ENCODE data around the gene VSIG10L. TPM values are rescaled to one million over a fixed set of nuclear protein-coding genes. Genes with fewer than 3 reads are reported as not detected.

The VSIG10L gene
- polyA plus RNA-seq, 2 of the 4 experiments (the other 2 are of a cell fraction) = 6.7 to 9.2 TPM

GRCh38 chr19:51371186-51371690, 29.3 kb upstream of the VSIG10L start:
- H3K4me1 ChIP-seq = peaks cover 7% of the 10 kb centered on the region
- CTCF ChIA-PET = interaction anchor here (1.4 to 5.7 kb wide), 2 partner anchors 32 to 102 kb away, joined by 5 to 28 read pairs; no protein-coding TSS in a partner anchor
- H3K4me2 ChIP-seq = no peak overlapping the region
- H3K9me3 ChIP-seq = no peaks in the 10 kb centered on the region
- POLR2A ChIA-PET = interaction anchor here (1.0 kb wide), 1 partner anchor 32 kb away, joined by 5 read pairs; no protein-coding TSS in a partner anchor
- FAIRE-seq (no peak), ATAC-seq (no peak), DNase-seq (ENCODE audit: low read depth in 1 of 2, low spot score in 1 of 2) (no peak)
- 82% methylated on average over 8 of the region's 8 CpGs for WGBS (ENCODE audit: missing lambda C conversion rate)
- no peak overlapping the region for H3K4me3 ChIP-seq
- TF ChIP-seq, protein P1, sequence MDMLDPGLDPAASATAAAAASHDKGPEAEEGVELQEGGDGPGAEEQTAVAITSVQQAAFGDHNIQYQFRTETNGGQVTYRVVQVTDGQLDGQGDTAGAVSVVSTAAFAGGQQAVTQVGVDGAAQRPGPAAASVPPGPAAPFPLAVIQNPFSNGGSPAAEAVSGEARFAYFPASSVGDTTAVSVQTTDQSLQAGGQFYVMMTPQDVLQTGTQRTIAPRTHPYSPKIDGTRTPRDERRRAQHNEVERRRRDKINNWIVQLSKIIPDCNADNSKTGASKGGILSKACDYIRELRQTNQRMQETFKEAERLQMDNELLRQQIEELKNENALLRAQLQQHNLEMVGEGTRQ (IDR thresholded peaks at IDR 0.05) = no peak
- TF ChIP-seq HOXB13 (CRISPR knock-in tag; IDR thresholded peaks at IDR 0.05; ENCODE audit: low read depth) (no peak), EHMT2 (IDR thresholded peaks at IDR 0.05; ENCODE audit: low read depth) (no peak), POLR2A (IDR thresholded peaks at IDR 0.05; ENCODE audit: low read length) (0 out of 2 replicates have a peak, but pooled peaks have one; percentile 16)
- H3K27ac ChIP-seq = no peak overlapping the region

DNA sequence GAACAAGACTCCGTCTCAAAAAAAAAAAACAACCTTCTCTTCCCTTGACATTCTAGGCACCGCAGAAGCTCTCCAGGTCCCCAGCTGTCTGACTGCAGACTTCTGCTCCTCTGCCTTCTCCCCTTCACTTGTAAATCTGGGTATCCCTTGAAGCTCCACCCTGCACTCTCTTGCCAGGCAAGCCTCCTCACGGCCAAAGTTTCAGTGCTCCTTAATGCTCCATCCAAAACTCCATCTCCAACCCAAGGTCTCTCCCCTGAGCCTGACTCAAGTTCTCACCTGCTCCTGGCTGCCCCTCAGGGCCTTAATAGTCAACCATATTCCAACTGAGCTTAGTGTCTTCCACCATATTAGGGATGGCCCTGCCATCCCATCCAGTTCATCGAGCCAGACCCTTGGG, 28.3 kb upstream of the VSIG10L start:
- Histone ChIP-seq H3K4me2 (no peak overlapping the region), H3K4me1 (peaks cover 9% of the 10 kb centered on the region), H3K27ac (no peak overlapping the region), H3K9me3 (no peaks in the 10 kb centered on the region), H3K4me3 (no peak overlapping the region)
- ATAC-seq (no peak), DNase-seq (ENCODE audit: low read depth in 1 of 2, low spot score in 1 of 2) (no peak), FAIRE-seq (no peak)
- TF ChIP-seq POLR2AphosphoS2 (conservative IDR thresholded peaks at IDR 0.05; ENCODE audit: low read length) (no peak), JUN (IDR thresholded peaks at IDR 0.05) (no peak), TP53 (CRISPR knock-in tag; IDR thresholded peaks at IDR 0.05) (no peak), CEBPB (IDR thresholded peaks at IDR 0.05) (no peak), ZSCAN20 (CRISPR knock-in tag; IDR thresholded peaks at IDR 0.05) (no peak), RFX5 (IDR thresholded peaks at IDR 0.05) (no peak), BHLHE40 (IDR thresholded peaks at IDR 0.05; ENCODE audit: low read depth, low read length) (no peak), MAZ (IDR thresholded peaks at IDR 0.05; ENCODE audit: borderline replicate concordance, low read depth, low read length) (no peak), EHF (CRISPR knock-in tag; IDR thresholded peaks at IDR 0.05) (no peak), FOSL2 (IDR thresholded peaks at IDR 0.05) (no peak), FOSL2 (CRISPR knock-in tag; IDR thresholded peaks at IDR 0.05) (no peak)
- TF ChIP-seq, protein P2, sequence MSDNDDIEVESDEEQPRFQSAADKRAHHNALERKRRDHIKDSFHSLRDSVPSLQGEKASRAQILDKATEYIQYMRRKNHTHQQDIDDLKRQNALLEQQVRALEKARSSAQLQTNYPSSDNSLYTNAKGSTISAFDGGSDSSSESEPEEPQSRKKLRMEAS (IDR thresholded peaks at IDR 0.05) = no peak
- CTCF ChIA-PET = interaction anchor here (0.5 to 5.7 kb wide), 7 partner anchors 15 to 1094 kb away, joined by 3 to 28 read pairs (median 3); partner anchors contain the start of gene ZNF175
- 61% methylated on average over 4 of the region's 4 CpGs for WGBS (ENCODE audit: missing lambda C conversion rate)
- POLR2A ChIA-PET = interaction anchor here (0.9 kb wide), 1 partner anchor 31 kb away, joined by 3 read pairs; no protein-coding TSS in a partner anchor

DNA sequence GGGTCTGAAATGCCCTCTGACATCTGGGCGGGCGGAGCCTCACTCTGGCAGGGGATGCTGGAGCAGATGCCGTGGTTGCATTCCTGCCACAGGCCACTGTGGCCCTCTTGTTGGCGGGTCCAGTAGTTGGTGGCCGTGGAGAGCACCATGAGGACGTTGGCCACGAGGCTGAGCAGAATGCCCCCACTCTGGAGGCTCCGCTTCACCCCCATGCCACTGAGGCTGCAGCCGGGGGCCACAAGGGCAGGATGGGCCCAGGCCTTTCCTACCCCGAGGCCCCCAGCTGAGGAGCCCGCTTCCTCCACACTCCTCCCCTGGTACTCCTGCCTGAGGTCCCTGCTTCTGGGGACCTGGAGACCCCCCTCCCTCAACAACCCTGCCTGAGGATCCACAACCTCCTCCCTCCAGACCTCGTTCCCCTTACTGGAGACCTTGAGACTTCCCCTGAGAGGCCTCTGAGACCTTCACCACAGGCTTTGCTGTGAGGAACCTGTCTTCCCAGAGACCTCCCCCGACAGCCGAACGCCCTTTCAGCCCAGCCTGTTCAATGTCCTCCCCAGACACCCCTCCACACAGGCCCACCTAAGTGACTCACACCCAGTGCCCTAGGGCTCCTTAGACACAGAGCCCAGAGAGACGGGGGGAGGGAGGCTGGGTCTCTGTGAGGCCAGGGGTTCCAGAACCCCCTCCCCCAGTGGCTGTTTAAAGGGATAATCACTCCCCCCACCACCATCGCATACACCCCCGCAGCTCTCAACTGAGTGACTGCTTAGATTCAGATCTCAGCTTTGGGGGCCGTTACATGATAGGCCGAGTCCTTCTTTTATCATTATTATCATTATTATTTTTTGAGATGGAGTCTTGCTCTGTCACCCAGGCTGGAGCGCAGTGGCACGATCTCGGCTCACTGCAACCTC, 26.7 kb upstream of the VSIG10L start, which contains the start of gene CLDND2:
Gene CLDND2, minus strand, starts transcription at position 638 of the 917 bp plus-strand sequence. Its CDS starts 426 bp downstream, at position 212.
- ChIA-PET CTCF (interaction anchor here (1.0 to 5.7 kb wide), 7 partner anchors 13 to 293 kb away, joined by 3 to 28 read pairs (median 5); no protein-coding TSS in a partner anchor), POLR2A (interaction anchor here (0.8 to 1.8 kb wide), 5 partner anchors 9 to 335 kb away, joined by 3 to 59 read pairs (median 4); no protein-coding TSS in a partner anchor)

More for the DNA sequence above, 26.7 kb upstream of the VSIG10L start, which contains the start of gene CLDND2:
- Histone ChIP-seq H3K4me3 (peak within 1 kb of the TSS; percentile 61), H3K27ac (peak within 1 kb of the TSS; percentile 94 to 97), H3K9me3 (no peaks in the 10 kb centered on the region), H3K4me1 (peaks cover 25% of the 10 kb centered on the region), H3K4me2 (peak within 1 kb of the TSS; percentile 99)
- WGBS (ENCODE audit: missing lambda C conversion rate) = 70% methylated on average over 23 of the region's 23 CpGs
- TF ChIP-seq HMGXB4 (CRISPR knock-in tag; IDR thresholded peaks at IDR 0.05; ENCODE audit: borderline replicate concordance) (no peak), MAFK (IDR thresholded peaks at IDR 0.05; ENCODE audit: partially characterized antibody) (no peak), HOXA7 (CRISPR knock-in tag; IDR thresholded peaks at IDR 0.05) (no peak), POLR2AphosphoS2 (conservative IDR thresholded peaks at IDR 0.05; ENCODE audit: low read length) (no peak), BHLHE40 (IDR thresholded peaks at IDR 0.05; ENCODE audit: low read depth, low read length) (no peak), CBX8 (IDR thresholded peaks at IDR 0.05) (no peak), EHF (CRISPR knock-in tag; IDR thresholded peaks at IDR 0.05) (no peak), ZNF302 (CRISPR knock-in tag; IDR thresholded peaks at IDR 0.05) (no peak), FOSB (CRISPR knock-in tag; IDR thresholded peaks at IDR 0.05) (no peak), JUNB (IDR thresholded peaks at IDR 0.05) (no peak)
- FAIRE-seq (no peak), ATAC-seq (0 out of 6 replicates have a peak, but pooled peaks of 1 of the 2 experiments have one; percentile 0), DNase-seq (ENCODE audit: low read depth in 1 of 2, low spot score in 1 of 2) (no peak)
